22Rv1 (cell line): ENCODE data around the gene PCDH9.

Experiments
- ZFX ChIP-seq: fragments of 450-650 bp; IDR thresholded peaks from 2 replicates; pipeline ENCODE4 v1.6.1; 2017; ENCODE audit warnings: antibody characterized with exemption, borderline replicate concordance
- TF ChIP-seq, protein P1 (sequence below): fragments of 450-650 bp; IDR thresholded peaks from 2 replicates; pipeline ENCODE4 v1.5.1; 2017; ENCODE audit warnings: mild to moderate bottlenecking

GRCh38 chr13:66410314-66410713, 819.8 kb downstream of the PCDH9 start:
- TF ChIP-seq, protein P1, sequence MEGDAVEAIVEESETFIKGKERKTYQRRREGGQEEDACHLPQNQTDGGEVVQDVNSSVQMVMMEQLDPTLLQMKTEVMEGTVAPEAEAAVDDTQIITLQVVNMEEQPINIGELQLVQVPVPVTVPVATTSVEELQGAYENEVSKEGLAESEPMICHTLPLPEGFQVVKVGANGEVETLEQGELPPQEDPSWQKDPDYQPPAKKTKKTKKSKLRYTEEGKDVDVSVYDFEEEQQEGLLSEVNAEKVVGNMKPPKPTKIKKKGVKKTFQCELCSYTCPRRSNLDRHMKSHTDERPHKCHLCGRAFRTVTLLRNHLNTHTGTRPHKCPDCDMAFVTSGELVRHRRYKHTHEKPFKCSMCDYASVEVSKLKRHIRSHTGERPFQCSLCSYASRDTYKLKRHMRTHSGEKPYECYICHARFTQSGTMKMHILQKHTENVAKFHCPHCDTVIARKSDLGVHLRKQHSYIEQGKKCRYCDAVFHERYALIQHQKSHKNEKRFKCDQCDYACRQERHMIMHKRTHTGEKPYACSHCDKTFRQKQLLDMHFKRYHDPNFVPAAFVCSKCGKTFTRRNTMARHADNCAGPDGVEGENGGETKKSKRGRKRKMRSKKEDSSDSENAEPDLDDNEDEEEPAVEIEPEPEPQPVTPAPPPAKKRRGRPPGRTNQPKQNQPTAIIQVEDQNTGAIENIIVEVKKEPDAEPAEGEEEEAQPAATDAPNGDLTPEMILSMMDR = no peak
- no peak for TF ChIP-seq ZFX
